Epithelial cell of esophagus (primary cell): ENCODE results near the gene LDLRAD2.

Source experiments
- DNase-seq: peaks from one replicate; pipeline ENCODE4 v3.0.0; 2010; ENCODE audit warnings: low read depth
- H3K4me3 ChIP-seq: 2 replicates; pipeline ENCODE4 v1.5.1; 2011; ENCODE audit warnings: mild to moderate bottlenecking, low read length, control low read depth
- CTCF ChIP-seq: IDR thresholded peaks from 2 replicates; pipeline ENCODE4 v1.5.1; 2011; ENCODE audit warnings: low read depth, mild to moderate bottlenecking, low read length, control low read depth, inconsistent platforms; ENCODE audit not compliant: insufficient read depth; ENCODE audit errors: missing control alignments

Gene LDLRAD2

GRCh38 chr1:21828075-21828474, 16.0 kb downstream of the LDLRAD2 start:
- DNase-seq = no peak
- no peak overlapping the region for H3K4me3 ChIP-seq
- TF ChIP-seq CTCF = no peak

- H3K4me3 ChIP-seq = no peak overlapping the region
- no peak for DNase-seq
- TF ChIP-seq CTCF = no peak
These were observed 16.6 kb downstream of the LDLRAD2 start for GRCh38 chr1:21828506-21829210.

- no peak for TF ChIP-seq CTCF
- no peak overlapping the region for H3K4me3 ChIP-seq
- no peak for DNase-seq
These were observed 17.2 kb downstream of the LDLRAD2 start for GRCh38 chr1:21829294-21829693.

- H3K4me3 ChIP-seq = no peak overlapping the region
- DNase-seq = no peak
- no peak for TF ChIP-seq CTCF
These were observed 18.9 kb downstream of the LDLRAD2 start for GRCh38 chr1:21830792-21831453.

GRCh38 chr1:21831454-21831970, 19.4 kb downstream of the LDLRAD2 start:
- TF ChIP-seq CTCF = no peak
- no peak for DNase-seq

GRCh38 chr1:21833392-21833976, 21.4 kb downstream of the LDLRAD2 start:
- no peak for TF ChIP-seq CTCF

More at GRCh38 chr1:21831454-21831970, 19.4 kb downstream of the LDLRAD2 start:
- H3K4me3 ChIP-seq = no peak overlapping the region

More at GRCh38 chr1:21833392-21833976, 21.4 kb downstream of the LDLRAD2 start:
- H3K4me3 ChIP-seq = no peak overlapping the region
- DNase-seq = no peak
